H9 (cell line): ENCODE measurements around the gene CDH13. TPM values are rescaled to one million over a fixed set of nuclear protein-coding genes. Genes with fewer than 3 reads are reported as not detected.

Experiments used
- DNase-seq: peaks from one replicate; pipeline ENCODE4 v3.0.0-alpha.2; 2017
- H2AFZ ChIP-seq: one replicate; pipeline ENCODE4 v1.6.1; 2013; ENCODE audit warnings: mild to moderate bottlenecking, low read length, control low read depth, moderate library complexity
- H2AK5ac ChIP-seq: 2 replicates; pipeline ENCODE4 v1.6.1; 2013; ENCODE audit warnings: low read length, control low read depth, mixed read lengths; ENCODE audit not compliant: insufficient read length
- H2BK120ac ChIP-seq: one replicate; pipeline ENCODE4 v1.6.1; 2013; ENCODE audit warnings: low read depth, mild to moderate bottlenecking, low read length, control low read depth, inconsistent platforms; ENCODE audit not compliant: poor library complexity, severe bottlenecking
- H2BK12ac ChIP-seq: 2 replicates; pipeline ENCODE4 v1.6.1; 2013; ENCODE audit warnings: low read length, control low read depth, mixed read lengths, low read depth; ENCODE audit not compliant: insufficient read length
- H2BK15ac ChIP-seq: 2 replicates; pipeline ENCODE4 v1.6.1; 2013; ENCODE audit warnings: low read depth, low read length, control low read depth
- H2BK20ac ChIP-seq: one replicate; pipeline ENCODE4 v1.6.1; 2013; ENCODE audit warnings: low read depth, mild to moderate bottlenecking, low read length, control low read depth, inconsistent platforms; ENCODE audit not compliant: poor library complexity, severe bottlenecking
- H2BK5ac ChIP-seq: 2 replicates; pipeline ENCODE4 v1.6.1; 2013; ENCODE audit warnings: low read length, control low read depth, mixed read lengths; ENCODE audit not compliant: insufficient read length
- H3K14ac ChIP-seq: 2 replicates; pipeline ENCODE4 v1.6.1; 2013; ENCODE audit warnings: low read length, control low read depth; ENCODE audit not compliant: insufficient read depth
- H3K18ac ChIP-seq: 2 replicates; pipeline ENCODE4 v1.6.1; 2013; ENCODE audit warnings: low read depth, mild to moderate bottlenecking, mixed read lengths, low read length, control low read depth; ENCODE audit not compliant: insufficient read length
- H3K23ac ChIP-seq: 2 replicates; pipeline ENCODE4 v1.6.1; 2013; ENCODE audit warnings: low read length, control low read depth, mixed read lengths, low read depth; ENCODE audit not compliant: insufficient read length
- H3K23me2 ChIP-seq: 2 replicates; pipeline ENCODE4 v1.6.1; 2013; ENCODE audit warnings: low read depth, mild to moderate bottlenecking, mixed read lengths, low read length, control low read depth; ENCODE audit not compliant: insufficient read length, poor library complexity, severe bottlenecking
- H3K27ac ChIP-seq: 2 replicates; pipeline ENCODE4 v1.5.1; 2013; ENCODE audit warnings: low read length, control low read depth, mixed read lengths, low read depth; ENCODE audit not compliant: insufficient read length
- H3K27me3 ChIP-seq: 2 replicates; pipeline ENCODE4 v1.6.1; 2013; ENCODE audit warnings: low read length, control low read depth, inconsistent platforms; ENCODE audit not compliant: insufficient read depth
- H3K4ac ChIP-seq: 2 replicates; pipeline ENCODE4 v1.6.1; 2013; ENCODE audit warnings: low read depth, mild to moderate bottlenecking, control low read depth, inconsistent platforms, low read length, moderate library complexity
- H3K4me1 ChIP-seq: 2 replicates; pipeline ENCODE4 v1.6.1; 2013; ENCODE audit warnings: low read length, control low read depth, inconsistent platforms; ENCODE audit not compliant: insufficient read depth
- H3K4me2 ChIP-seq: 2 replicates; pipeline ENCODE4 v1.6.1; 2013; ENCODE audit warnings: low read length, control low read depth, mixed read lengths; ENCODE audit not compliant: insufficient read length, insufficient read depth
- H3K56ac ChIP-seq: 2 replicates; pipeline ENCODE4 v1.6.1; 2013; ENCODE audit warnings: low read depth, mild to moderate bottlenecking, mixed read lengths, low read length, control low read depth; ENCODE audit not compliant: insufficient read length
- H3K79me1 ChIP-seq: 2 replicates; pipeline ENCODE4 v1.6.1; 2013; ENCODE audit warnings: low read depth, mild to moderate bottlenecking, moderate library complexity, low read length, control low read depth, inconsistent platforms; ENCODE audit not compliant: insufficient read depth, poor library complexity, severe bottlenecking
- H3K79me2 ChIP-seq: 2 replicates; pipeline ENCODE4 v1.6.1; 2013; ENCODE audit warnings: low read length, control low read depth, inconsistent platforms; ENCODE audit not compliant: insufficient read depth
- H3K9ac ChIP-seq: 2 replicates; pipeline ENCODE4 v1.6.1; 2013; ENCODE audit warnings: low read length, control low read depth, mixed read lengths; ENCODE audit not compliant: insufficient read length; ENCODE audit errors: extremely low read depth
- H3K9me3 ChIP-seq: one replicate; pipeline ENCODE4 v1.6.1; 2013; ENCODE audit warnings: low read depth, low read length, inconsistent platforms; ENCODE audit not compliant: control insufficient read depth
- H3T11ph ChIP-seq: one replicate; pipeline ENCODE4 v1.6.1; 2013; ENCODE audit warnings: mild to moderate bottlenecking, low read length, control low read depth, inconsistent platforms
- H4K20me1 ChIP-seq: one replicate; pipeline ENCODE4 v1.6.1; 2013; ENCODE audit not compliant: control insufficient read depth, insufficient read length, insufficient read depth
- H4K5ac ChIP-seq: 2 replicates; pipeline ENCODE4 v1.6.1; 2013; ENCODE audit warnings: low read depth, mild to moderate bottlenecking, mixed read lengths, low read length, control low read depth; ENCODE audit not compliant: insufficient read length
- H4K8ac ChIP-seq: replicated peaks from 2 replicates; pipeline ENCODE4 v1.6.1; 2013; ENCODE audit warnings: low read length, control low read depth, mixed read lengths, low read depth; ENCODE audit not compliant: insufficient read length
- H4K91ac ChIP-seq: 2 replicates; pipeline ENCODE4 v1.6.1; 2013; ENCODE audit warnings: low read depth, mild to moderate bottlenecking, moderate library complexity, mixed read lengths, low read length, control low read depth; ENCODE audit not compliant: insufficient read length
- H3K27ac Mint-ChIP-seq, 3 experiments: 2 replicates in 2 of 3; 3 replicates in 1 of 3; pipeline ENCODE4 v1.8.0; 2020 to 2021; ENCODE audit warnings: mixed read lengths in 3 of 3, mild to moderate bottlenecking in 1 of 3, moderate library complexity in 1 of 3
- H3K27me3 Mint-ChIP-seq: 2 replicates; pipeline ENCODE4 v1.8.0; 2021; ENCODE audit warnings: low read depth, mild to moderate bottlenecking, moderate library complexity, mixed read lengths
- H3K36me3 Mint-ChIP-seq, 3 experiments: 2 replicates in 2 of 3; 3 replicates in 1 of 3; pipeline ENCODE4 v1.8.0; 2020 to 2021; ENCODE audit warnings: low read depth in 3 of 3, mixed read lengths in 3 of 3; ENCODE audit not compliant: insufficient read depth in 1 of 3
- H3K4me1 Mint-ChIP-seq, 2 experiments: 2 replicates each; pipeline ENCODE4 v1.8.0; 2020; ENCODE audit warnings: mixed read lengths in 2 of 2
- H3K4me3 Mint-ChIP-seq, 2 experiments: 2 replicates in 1 of 2; 3 replicates in 1 of 2; pipeline ENCODE4 v1.8.0; 2020 to 2021; ENCODE audit warnings: mild to moderate bottlenecking in 2 of 2, mixed read lengths in 2 of 2, moderate library complexity in 1 of 2
- H3K9me3 Mint-ChIP-seq, 2 experiments: 2 replicates in 1 of 2; 3 replicates in 1 of 2; pipeline ENCODE4 v1.8.0; 2020; ENCODE audit warnings: mild to moderate bottlenecking in 2 of 2, mixed read lengths in 2 of 2, moderate library complexity in 1 of 2
- CTCF ChIP-seq: fragments of 200-600 bp; sonication (generic); conservative IDR thresholded peaks from 3 replicates; pipeline ENCODE4 v1.8.0; 2021; ENCODE audit warnings: antibody characterized with exemption, mild to moderate bottlenecking
- WGBS: extraction: QIAGEN DNeasy Blood & Tissue Kit; methylation state at CpG from one replicate; pipeline ENCODE4 v1.1.7; 2013; ENCODE audit warnings: missing lambda C conversion rate, low lambda C conversion rate, mixed read lengths; ENCODE audit not compliant: insufficient read length; ENCODE audit errors: extremely low coverage; 5-methylcytosine and 5-hydroxymethylcytosine counted together
- total RNA-seq: library from RNA; stranded (reverse); gene quantifications from 2 replicates; pipeline ENCODE4 v1.2.1, GENCODE V29; 2021

Gene CDH13
- total RNA-seq, 1 experiment from 2014 or later: 1.5 TPM

- Histone ChIP-seq H3K27me3 (no peaks in the 10 kb centered on the region), H4K5ac (no peak overlapping the region), H2AFZ (no peak overlapping the region), H4K91ac (no peak overlapping the region), H2BK12ac (no peak overlapping the region), H3T11ph (no peak overlapping the region), H3K79me1 (no peaks in the 10 kb centered on the region), H3K4me2 (no peak overlapping the region), H3K27ac (no peak overlapping the region), H3K23me2 (no peaks in the 10 kb centered on the region), H3K4ac (no peak overlapping the region), H2BK15ac (no peak overlapping the region), H4K8ac (no peak overlapping the region), H2BK20ac (no peak overlapping the region), H3K9me3 (no peaks in the 10 kb centered on the region), H3K18ac (no peak overlapping the region), H3K56ac (no peak overlapping the region), H2AK5ac (no peak overlapping the region), H3K4me1 (no peaks in the 10 kb centered on the region), H2BK120ac (no peak overlapping the region), H3K14ac (no peak overlapping the region), H3K9ac (no peak overlapping the region), H2BK5ac (no peak overlapping the region), H3K79me2 (no peaks in the 10 kb centered on the region), H4K20me1 (no peaks in the 10 kb centered on the region), H3K23ac (no peak overlapping the region)
- H3K27me3 Mint-ChIP-seq: peaks cover 1% of the 10 kb centered on the region
- no peak for TF ChIP-seq CTCF
- no peak overlapping the region for H3K4me3 Mint-ChIP-seq
- WGBS: no CpG with 5 or more reads among the region's 9 CpGs
- H3K27ac Mint-ChIP-seq: no peak overlapping the region
- no peaks in the 10 kb centered on the region for H3K36me3 Mint-ChIP-seq
- H3K4me1 Mint-ChIP-seq: no peaks in the 10 kb centered on the region
- no peak for DNase-seq
- peaks cover 0 to 2% of the 10 kb centered on the region in 2 experiments; a peak in 1 of 5 replicates for H3K9me3 Mint-ChIP-seq
Observed at GRCh38 chr16:83258366-83258928, 631.7 kb downstream of the CDH13 start.
